AG10803 (cell line): Measurements from ENCODE around the gene SHH.
A peak's percentile ranks its signal among the peaks of the same experiment; 100 is the strongest.

Source experiments
- DNase-seq: peaks from one replicate; pipeline ENCODE4 v3.0.0; 2010; ENCODE audit warnings: low read depth
- H3K4me3 ChIP-seq: 2 replicates; pipeline ENCODE4 v1.5.1; 2011; ENCODE audit warnings: mild to moderate bottlenecking, low read length, control low read depth
- TF ChIP-seq, protein P1 (sequence below): conservative IDR thresholded peaks from 2 replicates; pipeline ENCODE4 v1.5.1; 2011; ENCODE audit warnings: mild to moderate bottlenecking, low read length, control low read depth, inconsistent platforms

SHH gene

DNA sequence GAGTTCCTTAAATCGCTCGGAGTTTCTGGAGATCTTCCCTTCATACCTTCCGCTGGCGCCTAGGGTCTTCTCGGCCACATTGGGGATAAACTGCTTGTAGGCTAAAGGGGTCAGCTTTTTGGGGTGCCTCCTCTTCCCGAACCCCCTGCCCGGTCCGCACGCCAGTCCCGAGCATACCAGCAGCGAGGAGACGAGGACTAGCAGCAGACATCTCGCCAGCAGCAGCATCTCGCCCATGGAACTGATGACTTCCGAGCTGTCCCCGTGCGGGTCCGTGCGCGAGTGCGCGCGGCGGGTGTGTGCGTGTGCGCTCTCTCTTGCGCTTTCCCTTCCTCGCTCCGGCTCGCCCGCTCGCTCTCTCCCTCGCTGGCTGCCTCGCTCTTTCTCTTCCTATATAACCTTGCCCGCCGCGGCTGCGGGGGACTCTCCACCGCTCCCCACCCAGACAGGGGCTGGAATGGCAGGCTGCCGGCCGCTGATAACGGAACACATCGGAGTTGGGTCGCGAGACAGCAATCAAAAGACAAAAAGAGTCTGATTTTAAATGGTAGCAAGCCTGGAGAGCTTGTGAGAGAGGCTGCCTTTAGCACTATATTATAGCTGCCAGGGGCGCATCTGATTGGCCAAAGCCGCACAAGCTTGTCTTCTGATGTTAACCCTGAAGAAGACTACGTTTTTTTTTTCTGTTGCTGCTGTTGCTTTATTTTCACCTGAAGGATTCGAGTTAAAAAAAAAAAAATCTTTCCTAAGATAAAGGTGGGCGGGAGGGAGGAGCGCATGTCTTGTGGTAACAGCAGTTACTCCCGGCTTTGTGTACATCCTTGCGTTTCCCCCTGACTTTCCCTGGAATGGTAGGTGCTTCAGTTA, at the start of gene SHH:
Gene SHH, minus strand, starts transcription at position 569 of the 867 bp plus-strand sequence. Its CDS starts 341 bp downstream, at position 228.
- TF ChIP-seq, protein P1, sequence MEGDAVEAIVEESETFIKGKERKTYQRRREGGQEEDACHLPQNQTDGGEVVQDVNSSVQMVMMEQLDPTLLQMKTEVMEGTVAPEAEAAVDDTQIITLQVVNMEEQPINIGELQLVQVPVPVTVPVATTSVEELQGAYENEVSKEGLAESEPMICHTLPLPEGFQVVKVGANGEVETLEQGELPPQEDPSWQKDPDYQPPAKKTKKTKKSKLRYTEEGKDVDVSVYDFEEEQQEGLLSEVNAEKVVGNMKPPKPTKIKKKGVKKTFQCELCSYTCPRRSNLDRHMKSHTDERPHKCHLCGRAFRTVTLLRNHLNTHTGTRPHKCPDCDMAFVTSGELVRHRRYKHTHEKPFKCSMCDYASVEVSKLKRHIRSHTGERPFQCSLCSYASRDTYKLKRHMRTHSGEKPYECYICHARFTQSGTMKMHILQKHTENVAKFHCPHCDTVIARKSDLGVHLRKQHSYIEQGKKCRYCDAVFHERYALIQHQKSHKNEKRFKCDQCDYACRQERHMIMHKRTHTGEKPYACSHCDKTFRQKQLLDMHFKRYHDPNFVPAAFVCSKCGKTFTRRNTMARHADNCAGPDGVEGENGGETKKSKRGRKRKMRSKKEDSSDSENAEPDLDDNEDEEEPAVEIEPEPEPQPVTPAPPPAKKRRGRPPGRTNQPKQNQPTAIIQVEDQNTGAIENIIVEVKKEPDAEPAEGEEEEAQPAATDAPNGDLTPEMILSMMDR = no peak
- DNase-seq = no peak
- H3K4me3 ChIP-seq = peak within 1 kb of the TSS; percentile 24

DNA sequence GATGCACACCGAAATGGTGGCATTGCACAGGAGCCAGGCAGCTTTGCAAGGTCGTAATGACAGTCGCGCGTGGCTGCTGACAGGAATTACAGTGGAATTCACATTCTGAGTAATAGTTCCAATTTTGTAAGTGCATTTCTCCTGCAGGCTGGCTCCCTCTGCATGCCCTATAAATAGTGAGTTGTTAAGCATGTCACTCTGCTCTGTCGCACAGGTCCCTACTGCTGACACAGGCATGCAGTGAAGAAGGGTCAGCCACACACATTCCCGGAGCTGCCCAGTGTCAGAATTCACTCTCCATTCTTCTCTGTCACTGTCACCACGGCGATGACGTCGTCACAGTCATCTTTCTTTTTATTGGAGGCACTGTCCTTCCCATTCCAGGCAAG, 49.2 kb upstream of the SHH start:
- H3K4me3 ChIP-seq = no peak overlapping the region
- no peak for DNase-seq
- TF ChIP-seq, protein P1 = no peak

- no peak for DNase-seq
- TF ChIP-seq, protein P1 = no peak
- no peak overlapping the region for H3K4me3 ChIP-seq
These were observed 48.7 kb upstream of the SHH start for GRCh38 chr7:155860840-155861479.

GRCh38 chr7:155860461-155860839, 48.2 kb upstream of the SHH start:
- DNase-seq = no peak
- TF ChIP-seq, protein P1 = no peak
- H3K4me3 ChIP-seq = no peak overlapping the region

- H3K4me3 ChIP-seq = no peak overlapping the region
- DNase-seq = no peak
- TF ChIP-seq, protein P1 = no peak
These were observed 46.3 kb upstream of the SHH start for GRCh38 chr7:155858521-155859061.

- DNase-seq = no peak
- no peak overlapping the region for H3K4me3 ChIP-seq
- TF ChIP-seq, protein P1 = no peak
These were observed 44.9 kb upstream of the SHH start for GRCh38 chr7:155857141-155857540.
